Neural cell (in vitro differentiated cells): ENCODE measurements around the gene DPP7. TPM values are rescaled to one million over a fixed set of nuclear protein-coding genes. Genes with fewer than 3 reads are reported as not detected.

Experiments used
- H2AFZ ChIP-seq: fragments of 200-600, 300-800 bp; sonication (generic), shearing (Covaris generic); 2 replicates; pipeline ENCODE4 v1.6.0; 2014; ENCODE audit warnings: low read depth, mild to moderate bottlenecking, antibody characterized with exemption, low read length, moderate library complexity
- H3F3A ChIP-seq: fragments of 200-600 bp; shearing (Covaris generic); 2 replicates; pipeline ENCODE4 v1.6.1; 2016; ENCODE audit warnings: mild to moderate bottlenecking, moderate library complexity, mixed read lengths, antibody characterized with exemption, low read length; ENCODE audit not compliant: insufficient read depth, poor library complexity, severe bottlenecking
- H3K27ac ChIP-seq: fragments of 200-600, 300-800 bp; sonication (generic), shearing (Covaris generic); 2 replicates; pipeline ENCODE4 v1.5.1; 2014; ENCODE audit warnings: mild to moderate bottlenecking, low read length, moderate library complexity
- H3K27me3 ChIP-seq: fragments of 300-800, 200-600 bp; sonication (generic), shearing (Covaris generic); 2 replicates; pipeline ENCODE4 v1.6.0; 2014; ENCODE audit warnings: mild to moderate bottlenecking, low read depth, low read length, moderate library complexity; ENCODE audit not compliant: insufficient read depth
- H3K36me3 ChIP-seq: fragments of 300-800, 200-600 bp; sonication (generic), shearing (Covaris generic); 2 replicates; pipeline ENCODE4 v1.5.1; 2014; ENCODE audit warnings: mild to moderate bottlenecking, antibody characterized with exemption, low read length, moderate library complexity; ENCODE audit not compliant: insufficient read depth
- H3K4me2 ChIP-seq: fragments of 300-800, 200-600 bp; sonication (generic), shearing (Covaris generic); 2 replicates; pipeline ENCODE4 v1.6.0; 2014; ENCODE audit warnings: mild to moderate bottlenecking, low read length
- H3K4me3 ChIP-seq: fragments of 300-800, 200-600 bp; sonication (generic), shearing (Covaris generic); 2 replicates; pipeline ENCODE4 v1.5.1; 2014; ENCODE audit warnings: mild to moderate bottlenecking, low read length, moderate library complexity
- H3K79me2 ChIP-seq: fragments of 200-600 bp; shearing (Covaris generic); replicated peaks from 2 replicates; pipeline ENCODE4 v1.6.0; 2014; ENCODE audit warnings: mild to moderate bottlenecking, low read length, moderate library complexity; ENCODE audit not compliant: insufficient read depth
- H3K9ac ChIP-seq: fragments of 300-800, 200-600 bp; sonication (generic), shearing (Covaris generic); 2 replicates; pipeline ENCODE4 v1.6.1; 2016; ENCODE audit warnings: mild to moderate bottlenecking, low read length, mixed read lengths
- H3K9me2 ChIP-seq: fragments of 200-600 bp; shearing (Covaris generic); 2 replicates; pipeline ENCODE4 v1.6.1; 2016; ENCODE audit warnings: mild to moderate bottlenecking, low read length, mixed read lengths; ENCODE audit not compliant: insufficient read depth
- H3K9me3 ChIP-seq: fragments of 200-600, 300-800 bp; sonication (generic), shearing (Covaris generic); 2 replicates; pipeline ENCODE4 v1.6.1; 2016; ENCODE audit warnings: mild to moderate bottlenecking, mixed run types, low read length, moderate library complexity, mixed read lengths
- H4K20me1 ChIP-seq: fragments of 200-600 bp; shearing (Covaris generic); 2 replicates; pipeline ENCODE4 v1.6.1; 2016; ENCODE audit warnings: mild to moderate bottlenecking, mixed run types; ENCODE audit not compliant: insufficient read depth
- CTCF ChIP-seq: fragments of 450-650 bp; IDR thresholded peaks from 2 replicates; pipeline ENCODE4 v1.5.1; 2014; ENCODE audit warnings: antibody characterized with exemption, mild to moderate bottlenecking, moderate library complexity; ENCODE audit not compliant: poor library complexity, severe bottlenecking
- EP300 ChIP-seq: fragments of 450-650 bp; conservative IDR thresholded peaks from 2 replicates; pipeline ENCODE4 v1.6.1; 2014; ENCODE audit warnings: antibody characterized with exemption, mild to moderate bottlenecking, moderate library complexity; ENCODE audit not compliant: poor library complexity, severe bottlenecking
- EZH2 ChIP-seq: fragments of 200-600, 300-800 bp; shearing (Covaris generic), sonication (generic); IDR thresholded peaks from 2 replicates; pipeline ENCODE4 v1.6.1; 2014; ENCODE audit warnings: antibody characterized with exemption, low read length, borderline replicate concordance, mild to moderate bottlenecking; ENCODE audit not compliant: insufficient read depth, poor library complexity, severe bottlenecking
- MXI1 ChIP-seq: fragments of 450-650 bp; conservative IDR thresholded peaks from 2 replicates; pipeline ENCODE4 v1.6.1; 2014; ENCODE audit warnings: antibody characterized with exemption, mild to moderate bottlenecking; ENCODE audit not compliant: poor library complexity, severe bottlenecking
- POLR2AphosphoS5 ChIP-seq: IDR thresholded peaks from 2 replicates; pipeline ENCODE4 v1.6.1; 2012
- RAD21 ChIP-seq: fragments of 450-650 bp; conservative IDR thresholded peaks from 2 replicates; pipeline ENCODE4 v1.6.1; 2014; ENCODE audit warnings: antibody characterized with exemption, mild to moderate bottlenecking, moderate library complexity
- REST ChIP-seq: IDR thresholded peaks from 2 replicates; pipeline ENCODE4 v1.6.1; 2012; ENCODE audit warnings: borderline replicate concordance
- SMC3 ChIP-seq: fragments of 450-650 bp; conservative IDR thresholded peaks from 2 replicates; pipeline ENCODE4 v1.6.1; 2014; ENCODE audit warnings: antibody characterized with exemption, mild to moderate bottlenecking, moderate library complexity; ENCODE audit not compliant: poor library complexity
- TAF1 ChIP-seq: IDR thresholded peaks from 2 replicates; pipeline ENCODE4 v1.6.1; 2012; ENCODE audit warnings: low read depth
- polyA plus RNA-seq: library from polyadenylated mRNA; depleted of rRNA; stranded (reverse); fragments of >200 nt; gene quantifications from 2 replicates; pipeline ENCODE4 v1.2.3, GENCODE V29; 2014

The DPP7 gene
- polyA plus RNA-seq, 1 donor from 2014 or later: 23.3 TPM

GRCh38 chr9:137141050-137141810 is 26.7 kb upstream of the DPP7 start:
- no peaks in the 10 kb centered on the region for H3K9me2 ChIP-seq
- no peaks in the 10 kb centered on the region for H3K36me3 ChIP-seq
- H3K9ac ChIP-seq: no peak overlapping the region
- no peak overlapping the region for H2AFZ ChIP-seq
- no peaks in the 10 kb centered on the region for H3K9me3 ChIP-seq
- H3K79me2 ChIP-seq: no peaks in the 10 kb centered on the region
- TF ChIP-seq EP300 (no peak), RAD21 (no peak), POLR2AphosphoS5 (no peak), CTCF (no peak), TAF1 (no peak), MXI1 (no peak), EZH2 (no peak), SMC3 (no peak), REST (no peak)
- peaks cover 75% of the 10 kb centered on the region for H3K27me3 ChIP-seq
- H4K20me1 ChIP-seq: no peaks in the 10 kb centered on the region
- no peak overlapping the region for H3K4me2 ChIP-seq
- H3F3A ChIP-seq: no peaks in the 10 kb centered on the region
- H3K4me3 ChIP-seq: no peak overlapping the region
- H3K27ac ChIP-seq: no peak overlapping the region

- no peak overlapping the region for H3K4me3 ChIP-seq
- H3K79me2 ChIP-seq: no peaks in the 10 kb centered on the region
- no peak overlapping the region for H3K4me2 ChIP-seq
- H3K9ac ChIP-seq: no peak overlapping the region
- no peak overlapping the region for H3K27ac ChIP-seq
- no peaks in the 10 kb centered on the region for H3K36me3 ChIP-seq
- no peak for TF ChIP-seq EZH2
- no peak for TF ChIP-seq TAF1
- no peak for TF ChIP-seq SMC3
- TF ChIP-seq REST: no peak
- TF ChIP-seq POLR2AphosphoS5: no peak
- TF ChIP-seq EP300: no peak
- no peak for TF ChIP-seq CTCF
- TF ChIP-seq MXI1: no peak
- TF ChIP-seq RAD21: no peak
- H3K9me2 ChIP-seq: no peaks in the 10 kb centered on the region
- H3K9me3 ChIP-seq: no peaks in the 10 kb centered on the region
- H3K27me3 ChIP-seq: peaks cover 82% of the 10 kb centered on the region
- H3F3A ChIP-seq: no peaks in the 10 kb centered on the region
- no peaks in the 10 kb centered on the region for H4K20me1 ChIP-seq
- no peak overlapping the region for H2AFZ ChIP-seq
These were observed 25.8 kb upstream of the DPP7 start for GRCh38 chr9:137140151-137141012.
